ENCODE data around the gene KCNMB2. TPM values are rescaled to one million over a fixed set of nuclear protein-coding genes. Genes with fewer than 3 reads are reported as not detected.

Gene KCNMB2
- total RNA-seq, 2 donors from 2014 or later = not detected

DNA sequence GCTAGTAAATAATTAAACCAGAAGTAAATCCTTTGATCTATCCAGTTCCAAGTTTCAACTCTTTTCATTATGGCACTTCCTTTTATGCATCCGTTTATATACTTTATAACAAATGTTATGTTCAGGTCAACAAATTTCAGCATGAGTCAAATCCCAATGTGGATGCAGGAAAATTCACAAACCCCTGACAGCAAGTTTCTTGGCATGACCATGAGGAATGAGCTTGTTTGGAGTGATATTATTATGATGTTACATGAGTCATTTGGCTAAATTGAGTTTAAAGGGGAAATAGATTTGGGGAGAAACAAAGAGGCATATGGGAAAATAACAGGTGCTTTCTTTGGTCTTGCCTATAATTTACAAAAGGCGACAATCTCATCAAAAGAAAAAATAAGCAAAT lies 32.1 kb upstream of the KCNMB2 start:
- Histone ChIP-seq H3K9ac (ENCODE audit: extremely low read depth, low read length, poor library complexity, severe bottlenecking) (no peak overlapping the region), H3K27me3 (ENCODE audit: control insufficient read depth, insufficient read depth, low read length, poor library complexity, severe bottlenecking) (no peaks in the 10 kb centered on the region), H3K27ac (ENCODE audit: low read depth, low read length) (no peak overlapping the region), H3K9me3 (ENCODE audit: control insufficient read depth, low read length) (peaks cover 5% of the 10 kb centered on the region), H3K4me3 (ENCODE audit: low read length) (no peak overlapping the region), H3K36me3 (ENCODE audit: control insufficient read depth, insufficient read depth, low read length) (no peaks in the 10 kb centered on the region), H3K4me1 (ENCODE audit: control insufficient read depth, insufficient read depth, low read length) (peaks cover 6% of the 10 kb centered on the region)
- Mint-ChIP-seq H3K27me3 (ENCODE audit: insufficient read depth) (no peaks in the 10 kb centered on the region), H3K27ac (no peak overlapping the region), H3K9me3 (no peaks in the 10 kb centered on the region), H3K4me3 (no peak overlapping the region), H3K4me1 (peaks cover 15% of the 10 kb centered on the region), H3K36me3 (ENCODE audit: low read depth) (no peaks in the 10 kb centered on the region)
- 93% methylated on average over 2 of the region's 2 CpGs; no CpG with 5 or more reads in 1 of the 2 experiments for WGBS, 2 experiments (ENCODE audit: insufficient coverage in 1 of 2, insufficient read length in 1 of 2)
- TF ChIP-seq CTCF (conservative IDR thresholded peaks at IDR 0.05) = no peak
- DNase-seq = no peak

DNA sequence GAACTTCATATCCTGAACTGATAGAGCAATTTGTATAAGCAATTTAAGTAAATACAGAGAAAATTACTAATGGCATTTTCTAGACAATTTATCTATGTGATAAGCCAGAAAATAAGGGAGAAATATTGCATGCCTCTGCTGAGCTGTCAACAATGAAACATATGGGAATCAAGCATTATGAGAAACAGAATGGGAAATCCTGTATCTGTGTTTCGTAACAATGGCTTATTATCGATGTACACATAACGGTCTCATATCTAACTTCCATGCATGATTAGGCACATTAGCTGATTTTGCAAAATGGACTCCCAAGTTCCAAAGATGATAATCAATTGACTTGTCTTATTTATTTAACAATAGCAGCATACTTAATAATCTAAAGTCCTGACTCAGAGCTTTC lies 30.4 kb upstream of the KCNMB2 start:
- Mint-ChIP-seq H3K27me3 (ENCODE audit: insufficient read depth) (no peaks in the 10 kb centered on the region), H3K27ac (no peak overlapping the region), H3K4me3 (no peak overlapping the region), H3K9me3 (no peaks in the 10 kb centered on the region), H3K36me3 (ENCODE audit: low read depth) (no peaks in the 10 kb centered on the region), H3K4me1 (peaks cover 10% of the 10 kb centered on the region)
- no peak for TF ChIP-seq CTCF (conservative IDR thresholded peaks at IDR 0.05)
- H3K4me1 ChIP-seq (ENCODE audit: control insufficient read depth, insufficient read depth, low read length) = peaks cover 6% of the 10 kb centered on the region
- H3K9ac ChIP-seq (ENCODE audit: extremely low read depth, low read length, poor library complexity, severe bottlenecking) = no peak overlapping the region
- no peaks in the 10 kb centered on the region for H3K27me3 ChIP-seq (ENCODE audit: control insufficient read depth, insufficient read depth, low read length, poor library complexity, severe bottlenecking)
- H3K36me3 ChIP-seq (ENCODE audit: control insufficient read depth, insufficient read depth, low read length) = no peaks in the 10 kb centered on the region
- no peak for DNase-seq
- 97% methylated on average over 3 of the region's 3 CpGs for WGBS, 2 experiments (ENCODE audit: insufficient coverage in 1 of 2, insufficient read length in 1 of 2)
- no peak overlapping the region for H3K4me3 ChIP-seq (ENCODE audit: low read length)
- no peaks in the 10 kb centered on the region for H3K9me3 ChIP-seq (ENCODE audit: control insufficient read depth, low read length)
- no peak overlapping the region for H3K27ac ChIP-seq (ENCODE audit: low read depth, low read length)

- H3K9me3 Mint-ChIP-seq = no peaks in the 10 kb centered on the region
- Histone ChIP-seq H3K27me3 (ENCODE audit: control insufficient read depth, insufficient read depth, low read length, poor library complexity, severe bottlenecking) (no peaks in the 10 kb centered on the region), H3K9me3 (ENCODE audit: control insufficient read depth, low read length) (no peaks in the 10 kb centered on the region), H3K4me1 (ENCODE audit: control insufficient read depth, insufficient read depth, low read length) (peaks cover 6% of the 10 kb centered on the region), H3K4me3 (ENCODE audit: low read length) (peak overlapping the region; percentile 64), H3K36me3 (ENCODE audit: control insufficient read depth, insufficient read depth, low read length) (no peaks in the 10 kb centered on the region), H3K9ac (ENCODE audit: extremely low read depth, low read length, poor library complexity, severe bottlenecking) (no peak overlapping the region), H3K27ac (ENCODE audit: low read depth, low read length) (no peak overlapping the region)
- WGBS, 2 experiments (ENCODE audit: insufficient coverage in 1 of 2, insufficient read length in 1 of 2) = 90 to 95% methylated on average over 3 to 5 of the region's 5 CpGs
- H3K4me1 Mint-ChIP-seq = peaks cover 10% of the 10 kb centered on the region
- H3K36me3 Mint-ChIP-seq (ENCODE audit: low read depth) = no peaks in the 10 kb centered on the region
- H3K4me3 Mint-ChIP-seq = no peak overlapping the region
- H3K27ac Mint-ChIP-seq = no peak overlapping the region
- H3K27me3 Mint-ChIP-seq (ENCODE audit: insufficient read depth) = no peaks in the 10 kb centered on the region
- DNase-seq = no peak
- no peak for TF ChIP-seq CTCF (conservative IDR thresholded peaks at IDR 0.05)
These were observed 28.5 kb upstream of the KCNMB2 start for GRCh38 chr3:178507507-178508442.
